Measurements from ENCODE around the gene PRKAB2.
"Not testable (repeated sequence)": the region's sequence is repeated elsewhere in the genome, so short reads cannot be mapped to it uniquely, and the experiment has no call there.

PRKAB2 gene

GRCh38 chr1:147177611-147178380, 5.5 kb upstream of the PRKAB2 start:
- no peak for DNase-seq (ENCODE audit: low read depth in 1 of 2, low spot score in 1 of 2)

GRCh38 chr1:147171399-147172167, 687 bp downstream of the PRKAB2 start:
- no peak for DNase-seq (ENCODE audit: low read depth in 1 of 2, low spot score in 1 of 2)

GRCh38 chr1:147169840-147170674, 2.2 kb downstream of the PRKAB2 start:
- DNase-seq (ENCODE audit: low read depth in 1 of 2, low spot score in 1 of 2), result no peak

GRCh38 chr1:147169171-147169570, 3.1 kb downstream of the PRKAB2 start:
- DNase-seq (ENCODE audit: low read depth in 1 of 2, low spot score in 1 of 2), result no peak

- DNase-seq (ENCODE audit: low read depth in 1 of 2, low spot score in 1 of 2), result no peak
Observed at GRCh38 chr1:147168626-147169058, 3.6 kb downstream of the PRKAB2 start.

- DNase-seq (ENCODE audit: low read depth in 1 of 2, low spot score in 1 of 2), result no peak
Observed at GRCh38 chr1:147167365-147167764, 4.9 kb downstream of the PRKAB2 start.

GRCh38 chr1:147163019-147163418, 9.3 kb downstream of the PRKAB2 start:
- no peak for DNase-seq (ENCODE audit: low read depth in 1 of 2, low spot score in 1 of 2)

GRCh38 chr1:147162093-147162492, 10.2 kb downstream of the PRKAB2 start:
- no peak for DNase-seq (ENCODE audit: low read depth in 1 of 2, low spot score in 1 of 2)

- not testable (repeated sequence) for DNase-seq (ENCODE audit: low read depth in 1 of 2, low spot score in 1 of 2)
Observed at GRCh38 chr1:147157116-147157515, 15.2 kb downstream of the PRKAB2 start.

- no peak for DNase-seq (ENCODE audit: low read depth in 1 of 2, low spot score in 1 of 2)
Observed at GRCh38 chr1:147156642-147157041, 15.6 kb downstream of the PRKAB2 start.

GRCh38 chr1:147152772-147153171, 19.5 kb downstream of the PRKAB2 start:
- no peak for DNase-seq (ENCODE audit: low read depth in 1 of 2, low spot score in 1 of 2)

- DNase-seq (ENCODE audit: low read depth in 1 of 2, low spot score in 1 of 2), result no peak
Observed at GRCh38 chr1:147151244-147151643, 21.0 kb downstream of the PRKAB2 start.

GRCh38 chr1:147142886-147143285, 29.4 kb downstream of the PRKAB2 start:
- DNase-seq (ENCODE audit: low read depth in 1 of 2, low spot score in 1 of 2), result no peak

GRCh38 chr1:147130721-147131120, 41.5 kb downstream of the PRKAB2 start:
- not testable (repeated sequence) for DNase-seq (ENCODE audit: low read depth in 1 of 2, low spot score in 1 of 2)

- no peak for DNase-seq (ENCODE audit: low read depth in 1 of 2, low spot score in 1 of 2)
Observed at GRCh38 chr1:147129116-147129873, 43.0 kb downstream of the PRKAB2 start.

- DNase-seq (ENCODE audit: low read depth in 1 of 2, low spot score in 1 of 2), result no peak
Observed at GRCh38 chr1:147124266-147124665, 48.0 kb downstream of the PRKAB2 start.

GRCh38 chr1:147117109-147117508, 55.2 kb downstream of the PRKAB2 start:
- DNase-seq (ENCODE audit: low read depth in 1 of 2, low spot score in 1 of 2), result no peak

GRCh38 chr1:147115496-147115895, 56.8 kb downstream of the PRKAB2 start:
- DNase-seq (ENCODE audit: low read depth in 1 of 2, low spot score in 1 of 2), result no peak

- DNase-seq (ENCODE audit: low read depth in 1 of 2, low spot score in 1 of 2), result not testable (repeated sequence)
Observed at GRCh38 chr1:147115079-147115478, 57.2 kb downstream of the PRKAB2 start.

GRCh38 chr1:147114353-147114752, 57.9 kb downstream of the PRKAB2 start:
- not testable (repeated sequence) for DNase-seq (ENCODE audit: low read depth in 1 of 2, low spot score in 1 of 2)
